Body of pancreas (tissue), 4 donors: ENCODE data around the gene ZNF205. TPM values are rescaled to one million over a fixed set of nuclear protein-coding genes. Genes with fewer than 3 reads are reported as not detected.

Source experiments
- ATAC-seq: fragments of 150-250 bp; one replicate; pipeline ENCODE4 v1.9.1; 2016
- DNase-seq, 4 donors: peaks; one replicate each; pipeline ENCODE4 v3.0.0-alpha.2; 2019
- H3K27ac ChIP-seq, 4 donors: fragments of 200-600 bp; sonication (generic); 1 replicate in 3 of 4; 2 replicates in 1 of 4; pipeline versions ENCODE4 v1.5.1 to v1.6.1; 2016 to 2019; ENCODE audit warnings: mild to moderate bottlenecking in 1 of 4, mixed read lengths in 1 of 4, moderate library complexity in 1 of 4
- H3K27me3 ChIP-seq, 2 donors: fragments of 200-600 bp; sonication (generic); one replicate each; pipeline ENCODE4 v1.6.0; 2016; ENCODE audit warnings: mild to moderate bottlenecking in 1 of 2
- H3K36me3 ChIP-seq, 2 donors: fragments of 200-600 bp; sonication (generic); replicated peaks in 1 of 2; 2 replicates each; pipeline ENCODE4 v1.5.1; 2016; ENCODE audit warnings: low read depth in 2 of 2; ENCODE audit not compliant: insufficient read depth in 1 of 2
- H3K4me1 ChIP-seq: fragments of 200-600 bp; sonication (generic); one replicate; pipeline ENCODE4 v1.6.0; 2016
- H3K4me3 ChIP-seq, 2 donors: fragments of 200-600 bp; sonication (generic); 1 replicate in 1 of 2; 2 replicates in 1 of 2; pipeline ENCODE4 v1.5.1; 2016 to 2019
- H3K9me3 ChIP-seq, 3 donors: fragments of 200-600 bp; sonication (generic); 1 replicate in 2 of 3; 2 replicates in 1 of 3; pipeline ENCODE4 v1.5.1; 2016
- CTCF ChIP-seq, 7 experiments: fragments of 450-650 bp in 4 of 7; fragments of 200-600 bp in 3 of 7; sonication (generic) in 3 of 7; IDR thresholded peaks; one replicate each; pipeline ENCODE4 v1.5.1; 2016 to 2019; ENCODE audit warnings: antibody characterized with exemption in 7 of 7
- POLR2A ChIP-seq, 3 donors: fragments of 450-650 bp; IDR thresholded peaks; one replicate each; pipeline ENCODE4 v1.6.1; 2016; ENCODE audit warnings: antibody characterized with exemption in 3 of 3, mild to moderate bottlenecking in 2 of 3
- WGBS, 2 donors: methylation state at CpG; one replicate each; pipeline ENCODE4 v1.1.5; 2017; 5-methylcytosine and 5-hydroxymethylcytosine counted together
- intact Hi-C: fragments of 100-400 bp; cut with DNase I; formaldehyde crosslinking; loops from one replicate; pipeline ENCODE4 v1.15.1; 2023
- total RNA-seq, 2 donors: library from RNA; depleted of rRNA; stranded (reverse); fragments of >200 nt; gene quantifications; one replicate each; pipeline ENCODE4 v1.1.0, GENCODE V29; 2016

Gene ZNF205
- total RNA-seq, 2 donors from 2014 or later: 14.2 to 20.0 TPM

DNA sequence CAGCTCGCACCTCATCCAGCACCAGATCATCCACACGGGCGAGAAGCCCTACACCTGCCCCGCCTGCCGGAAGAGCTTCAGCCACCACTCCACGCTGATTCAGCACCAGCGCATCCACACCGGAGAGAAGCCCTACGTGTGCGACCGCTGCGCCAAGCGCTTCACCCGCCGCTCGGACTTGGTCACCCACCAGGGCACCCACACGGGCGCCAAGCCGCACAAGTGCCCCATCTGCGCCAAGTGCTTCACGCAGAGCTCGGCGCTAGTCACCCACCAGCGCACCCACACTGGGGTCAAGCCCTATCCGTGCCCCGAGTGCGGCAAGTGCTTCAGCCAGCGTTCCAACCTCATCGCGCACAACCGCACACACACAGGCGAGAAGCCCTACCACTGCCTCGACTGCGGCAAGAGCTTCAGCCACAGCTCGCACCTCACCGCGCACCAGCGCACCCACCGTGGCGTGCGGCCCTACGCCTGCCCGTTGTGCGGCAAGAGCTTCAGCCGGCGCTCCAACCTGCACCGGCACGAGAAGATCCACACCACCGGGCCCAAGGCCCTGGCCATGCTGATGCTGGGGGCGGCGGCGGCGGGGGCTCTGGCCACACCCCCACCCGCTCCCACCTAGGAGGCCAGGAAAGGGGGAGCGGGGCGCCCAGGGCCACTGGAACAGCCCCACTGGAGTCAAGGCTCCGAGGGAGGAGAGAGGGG, 7.5 kb downstream of the ZNF205 start:
- Histone ChIP-seq H3K27ac (no peak overlapping the region), H3K36me3 (peaks cover 0 to 4% of the 10 kb centered on the region in 2 donors), H3K4me1 (peaks cover 8% of the 10 kb centered on the region), H3K4me3 (no peak overlapping the region), H3K9me3 (no peaks in the 10 kb centered on the region), H3K27me3 (no peaks in the 10 kb centered on the region)
- no peak for DNase-seq
- no peak for ATAC-seq
- TF ChIP-seq CTCF (IDR thresholded peaks at IDR 0.05) (no peak), POLR2A (IDR thresholded peaks at IDR 0.05) (no peak)
- 93% methylated on average over 19 to 49 of the region's 57 CpGs for WGBS, 2 donors
- intact Hi-C loops: loop anchor here (10.0 kb wide), 1 partner anchor 65 kb away; no protein-coding TSS in a partner anchor

DNA sequence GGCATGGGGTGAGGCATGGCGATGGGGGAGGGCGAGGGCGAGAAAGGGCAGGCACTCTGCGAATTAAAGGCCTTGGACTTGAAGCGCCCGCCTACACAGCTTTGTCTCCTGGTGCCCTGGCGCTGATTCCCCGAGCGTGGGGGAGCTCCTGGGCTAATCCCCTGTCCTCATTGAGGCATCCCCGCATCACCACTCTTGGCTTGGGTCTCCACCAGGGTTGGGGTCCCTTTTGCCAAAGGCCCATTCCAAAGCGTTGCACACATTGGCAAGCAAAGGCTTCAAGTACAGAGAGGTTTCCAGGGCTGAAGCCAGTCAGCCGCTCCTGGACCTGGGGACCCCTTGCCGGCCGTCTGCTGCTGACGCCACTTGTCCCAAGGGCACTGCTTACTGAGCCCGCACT, 8.0 kb downstream of the ZNF205 start:
- intact Hi-C loops: no loop called here
- TF ChIP-seq POLR2A (IDR thresholded peaks at IDR 0.05): no peak
- TF ChIP-seq CTCF (IDR thresholded peaks at IDR 0.05): no peak
- no peak for DNase-seq
- no peak overlapping the region for H3K4me3 ChIP-seq
- H3K4me1 ChIP-seq: peaks cover 11% of the 10 kb centered on the region
- ATAC-seq: no peak
- no peak overlapping the region for H3K27ac ChIP-seq
- H3K27me3 ChIP-seq: no peaks in the 10 kb centered on the region
- H3K36me3 ChIP-seq: peaks cover 0 to 4% of the 10 kb centered on the region in 2 donors
- H3K9me3 ChIP-seq: no peaks in the 10 kb centered on the region
- WGBS, 2 donors: 91 to 93% methylated on average over 9 to 16 of the region's 16 CpGs

DNA sequence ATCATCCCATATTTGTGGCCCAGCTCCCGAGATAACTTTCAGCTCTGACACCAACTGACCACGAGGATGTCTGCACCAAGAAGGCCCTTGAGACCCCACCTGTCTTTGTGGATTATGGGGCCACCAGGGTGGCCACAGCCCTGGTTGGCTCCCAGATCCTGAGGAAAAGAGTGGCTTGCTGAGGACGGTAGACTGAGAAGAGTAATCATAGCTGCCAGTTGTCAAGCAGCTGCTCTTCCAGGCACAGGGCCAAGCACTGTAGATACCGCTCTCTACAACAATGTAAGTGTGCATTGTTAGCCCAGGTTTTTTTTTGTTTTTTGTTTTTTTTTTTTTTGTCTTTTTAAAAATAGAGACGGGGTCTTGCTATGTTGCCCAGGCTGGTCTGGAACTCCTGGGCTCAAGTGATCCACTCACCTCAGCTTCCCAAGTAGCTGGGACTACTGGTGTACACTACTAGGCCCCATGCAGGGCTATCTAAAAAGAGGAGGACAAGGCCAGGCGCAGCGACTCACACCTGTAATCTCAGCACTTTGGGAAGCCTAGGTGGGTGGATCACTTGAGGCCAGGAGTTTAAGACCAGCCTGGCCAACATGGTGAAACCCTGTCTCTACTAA, 9.6 kb downstream of the ZNF205 start:
- TF ChIP-seq POLR2A (IDR thresholded peaks at IDR 0.05): no peak
- no peak for TF ChIP-seq CTCF (IDR thresholded peaks at IDR 0.05)
- Histone ChIP-seq H3K4me3 (no peak overlapping the region), H3K4me1 (peaks cover 11% of the 10 kb centered on the region), H3K27ac (no peak overlapping the region), H3K36me3 (peaks cover 0 to 4% of the 10 kb centered on the region in 2 donors), H3K27me3 (no peaks in the 10 kb centered on the region), H3K9me3 (no peaks in the 10 kb centered on the region)
- ATAC-seq (no peak), DNase-seq (peak in 1 of 4 donors; percentile 29)
- intact Hi-C loops: no loop called here
- WGBS, 2 donors: 62 to 69% methylated on average over 7 of the region's 7 CpGs

DNA sequence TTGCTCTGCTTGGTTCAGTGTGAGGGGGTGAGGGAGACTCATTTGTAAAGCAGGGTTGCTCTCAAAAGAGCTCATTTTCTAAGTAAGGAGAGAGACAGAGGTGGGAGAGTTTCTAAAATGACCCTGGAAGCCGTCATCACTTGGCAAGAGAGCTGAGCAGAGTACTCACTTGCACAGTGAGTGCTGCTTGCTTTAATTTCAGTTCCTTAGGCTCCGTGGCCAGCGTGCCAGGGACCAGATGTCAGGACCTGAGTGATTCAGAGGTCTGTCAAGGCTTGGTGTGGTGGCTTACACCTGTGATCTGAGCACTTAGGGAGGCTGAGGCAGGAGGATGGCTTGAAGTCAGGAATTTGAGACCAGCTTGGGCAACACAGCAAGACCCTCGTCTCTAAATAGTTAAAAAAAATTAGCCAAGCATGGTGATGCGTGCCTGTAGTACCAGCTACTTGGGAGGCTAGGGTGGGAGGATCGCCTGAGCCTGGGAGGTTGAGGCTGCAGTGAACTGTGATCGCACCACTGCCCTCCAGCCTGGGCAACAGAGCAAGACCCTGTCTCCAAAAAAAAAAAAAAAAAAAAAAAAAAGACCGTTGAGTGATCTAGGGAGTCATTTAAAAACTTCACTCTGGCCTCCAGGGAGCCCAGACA, 10.7 kb downstream of the ZNF205 start:
- peaks cover 16% of the 10 kb centered on the region for H3K4me1 ChIP-seq
- H3K27me3 ChIP-seq: no peaks in the 10 kb centered on the region
- TF ChIP-seq CTCF (IDR thresholded peaks at IDR 0.05) (no peak), POLR2A (IDR thresholded peaks at IDR 0.05) (no peak)
- H3K27ac ChIP-seq: peak overlapping the region in 1 of 4 donors; percentile 89
- 48 to 53% methylated on average over 8 of the region's 8 CpGs for WGBS, 2 donors
- peaks cover 0 to 4% of the 10 kb centered on the region in 2 donors for H3K36me3 ChIP-seq
- H3K4me3 ChIP-seq: no peak overlapping the region
- no peaks in the 10 kb centered on the region for H3K9me3 ChIP-seq
- no peak for ATAC-seq
- intact Hi-C loops: no loop called here
- DNase-seq: no peak
